Activated naive CD4-positive, alpha-beta T cell treated with anti-CD3 and anti-CD28 coated beads for 36 hours (primary cell): ENCODE results near the gene GAGE12G. TPM values are rescaled to one million over a fixed set of nuclear protein-coding genes. Genes with fewer than 3 reads are reported as not detected.

ENCODE experiments used
- CTCF ChIA-PET: fragments of 350-600 bp; sonication (Branson Sonifier 250); formaldehyde crosslinking; loops from one replicate; lab custom pipeline; 2021; ENCODE audit warnings: antibody characterized with exemption; lab: Charles Lee
- DNase-seq: peaks from one replicate; pipeline ENCODE4 v3.0.0-alpha.2; 2020
- H3K27ac Mint-ChIP-seq: one replicate; pipeline ENCODE4 v1.8.0; 2021; ENCODE audit warnings: mild to moderate bottlenecking, mixed read lengths
- H3K27me3 Mint-ChIP-seq: one replicate; pipeline ENCODE4 v1.8.0; 2021; ENCODE audit warnings: low read depth, mixed read lengths
- H3K36me3 Mint-ChIP-seq: one replicate; pipeline ENCODE4 v1.8.0; 2021; ENCODE audit warnings: low read depth, mixed read lengths
- H3K4me1 Mint-ChIP-seq: one replicate; pipeline ENCODE4 v1.8.0; 2021; ENCODE audit warnings: low read depth, mixed read lengths
- H3K4me3 Mint-ChIP-seq: one replicate; pipeline ENCODE4 v1.8.0; 2021; ENCODE audit warnings: mild to moderate bottlenecking, moderate library complexity, mixed read lengths
- H3K9me3 Mint-ChIP-seq: one replicate; pipeline ENCODE4 v1.8.0; 2021; ENCODE audit warnings: mixed read lengths
- intact Hi-C: fragments of 100-400 bp; cut with micrococcal nuclease; formaldehyde crosslinking; loops from one replicate; pipeline ENCODE4 v1.15.1; 2023
- total RNA-seq, 2 experiments: library from RNA; stranded (reverse); gene quantifications; one replicate each; pipeline ENCODE4 v1.2.3, GENCODE V29; 2021

Gene GAGE12G
- total RNA-seq, 2 experiments from 2014 or later, result not detected

GRCh38 chrX:49610718-49611310, 40.6 kb downstream of the GAGE12G start:
- Mint-ChIP-seq H3K9me3 (no peaks in the 10 kb centered on the region), H3K27ac (no peak overlapping the region), H3K4me1 (no peaks in the 10 kb centered on the region)

GRCh38 chrX:49618574-49618973, 48.4 kb downstream of the GAGE12G start:
- H3K4me1 Mint-ChIP-seq, result no peaks in the 10 kb centered on the region
- DNase-seq, result no peak
- no peaks in the 10 kb centered on the region for H3K36me3 Mint-ChIP-seq
- CTCF ChIA-PET, result no interaction called here
- H3K9me3 Mint-ChIP-seq, result no peaks in the 10 kb centered on the region
- no peak overlapping the region for H3K4me3 Mint-ChIP-seq
- H3K27me3 Mint-ChIP-seq, result no peaks in the 10 kb centered on the region
- intact Hi-C loops, result no loop called here
- H3K27ac Mint-ChIP-seq, result no peak overlapping the region

More at GRCh38 chrX:49610718-49611310, 40.6 kb downstream of the GAGE12G start:
- CTCF ChIA-PET, result no interaction called here
- Mint-ChIP-seq H3K36me3 (no peaks in the 10 kb centered on the region), H3K27me3 (no peaks in the 10 kb centered on the region), H3K4me3 (no peak overlapping the region)
- intact Hi-C loops, result no loop called here
- no peak for DNase-seq

Other genes with a start within 250 kb of the GAGE12G start
- not detected for gene GAGE12J, start 248.4 kb upstream of the GAGE12G start, total RNA-seq
- gene GAGE13, start 238.8 kb upstream of the GAGE12G start, total RNA-seq, result not detected
- gene GAGE12C, start 38.2 kb upstream of the GAGE12G start, total RNA-seq, result not detected
- gene GAGE12D, start 28.7 kb upstream of the GAGE12G start, total RNA-seq, result not detected
- not detected for gene GAGE12E, start 19.1 kb upstream of the GAGE12G start, total RNA-seq
- not detected for gene GAGE12F, start 9.6 kb upstream of the GAGE12G start, total RNA-seq
- not detected for gene GAGE12H, start 9.5 kb downstream of the GAGE12G start, total RNA-seq
- gene GAGE2A, start 19.1 kb downstream of the GAGE12G start, total RNA-seq, result not detected
- not detected for gene GAGE1, start 28.6 kb downstream of the GAGE12G start, total RNA-seq
- gene PAGE1, start 125.6 kb downstream of the GAGE12G start, total RNA-seq, result not detected